ENCODE results near the gene IGFBP5. TPM values are rescaled to one million over a fixed set of nuclear protein-coding genes. Genes with fewer than 3 reads are reported as not detected.

Gene IGFBP5
- polyA plus RNA-seq, 1 experiment, result 3,867 TPM

GRCh38 chr2:216677439-216678097 is 17.8 kb downstream of the IGFBP5 start:
- DNase-seq (ENCODE audit: low read depth, low spot score), result no peak
- no peak for TF ChIP-seq CTCF (IDR thresholded peaks at IDR 0.05; ENCODE audit: low read depth, low read length)

GRCh38 chr2:216676630-216677029 is 18.7 kb downstream of the IGFBP5 start:
- POLR2A ChIA-PET, result no interaction called here
- CTCF ChIA-PET, result interaction anchor here (1.1 kb wide), 1 partner anchor 157 kb away, joined by 3 read pairs; no protein-coding TSS in a partner anchor

More at GRCh38 chr2:216677439-216678097, 17.8 kb downstream of the IGFBP5 start:
- ChIA-PET POLR2A (interaction anchor here (1.0 to 1.5 kb wide), 2 partner anchors 443 to 976 kb away, joined by 3 read pairs; no protein-coding TSS in a partner anchor), CTCF (no interaction called here)
- H3K27ac ChIP-seq (ENCODE audit: low read depth, low read length), result peak overlapping the region; percentile 40
- no peaks in the 10 kb centered on the region; the same call in 1 of the 2 replicates for H3K9me3 ChIP-seq (ENCODE audit: control insufficient read depth, insufficient read depth, low read length)
- no peak overlapping the region for H3K4me3 ChIP-seq (ENCODE audit: low read depth, low read length)
- no peaks in the 10 kb centered on the region for H3K27me3 ChIP-seq (ENCODE audit: control insufficient read depth, insufficient read depth, low read length)

GRCh38 chr2:216674376-216674775 is 21.0 kb downstream of the IGFBP5 start:
- H3K27me3 ChIP-seq (ENCODE audit: control insufficient read depth, insufficient read depth, low read length), result no peaks in the 10 kb centered on the region
- no peak for DNase-seq (ENCODE audit: low read depth, low spot score)
- TF ChIP-seq CTCF (IDR thresholded peaks at IDR 0.05; ENCODE audit: low read depth, low read length), result no peak
- no peaks in the 10 kb centered on the region; the same call in 1 of the 2 replicates for H3K9me3 ChIP-seq (ENCODE audit: control insufficient read depth, insufficient read depth, low read length)
- H3K4me3 ChIP-seq (ENCODE audit: low read depth, low read length), result no peak overlapping the region
- POLR2A ChIA-PET, result no interaction called here
- CTCF ChIA-PET, result interaction anchor here (0.5 kb wide), 1 partner anchor 876 kb away, joined by 3 read pairs; no protein-coding TSS in a partner anchor
- H3K27ac ChIP-seq (ENCODE audit: low read depth, low read length), result peak overlapping the region; percentile 65

More at GRCh38 chr2:216676630-216677029, 18.7 kb downstream of the IGFBP5 start:
- Histone ChIP-seq H3K27ac (ENCODE audit: low read depth, low read length) (peak overlapping the region; percentile 52), H3K9me3 (ENCODE audit: control insufficient read depth, insufficient read depth, low read length) (no peaks in the 10 kb centered on the region; the same call in 1 of the 2 replicates), H3K4me3 (ENCODE audit: low read depth, low read length) (no peak overlapping the region), H3K27me3 (ENCODE audit: control insufficient read depth, insufficient read depth, low read length) (no peaks in the 10 kb centered on the region)
- DNase-seq (ENCODE audit: low read depth, low spot score), result no peak
- TF ChIP-seq CTCF (IDR thresholded peaks at IDR 0.05; ENCODE audit: low read depth, low read length), result no peak

GRCh38 chr2:216673609-216674008 is 21.7 kb downstream of the IGFBP5 start:
- H3K27me3 ChIP-seq (ENCODE audit: control insufficient read depth, insufficient read depth, low read length), result no peaks in the 10 kb centered on the region
- TF ChIP-seq CTCF (IDR thresholded peaks at IDR 0.05; ENCODE audit: low read depth, low read length), result no peak
- no peak overlapping the region for H3K4me3 ChIP-seq (ENCODE audit: low read depth, low read length)
- ChIA-PET POLR2A (no interaction called here), CTCF (no interaction called here)
- peak overlapping the region; percentile 61 for H3K27ac ChIP-seq (ENCODE audit: low read depth, low read length)
- no peak for DNase-seq (ENCODE audit: low read depth, low spot score)
- no peaks in the 10 kb centered on the region; the same call in 1 of the 2 replicates for H3K9me3 ChIP-seq (ENCODE audit: control insufficient read depth, insufficient read depth, low read length)

- no peaks in the 10 kb centered on the region; the same call in 1 of the 2 replicates for H3K9me3 ChIP-seq (ENCODE audit: control insufficient read depth, insufficient read depth, low read length)
- no peak for DNase-seq (ENCODE audit: low read depth, low spot score)
- H3K27me3 ChIP-seq (ENCODE audit: control insufficient read depth, insufficient read depth, low read length), result no peaks in the 10 kb centered on the region
- no peak overlapping the region for H3K4me3 ChIP-seq (ENCODE audit: low read depth, low read length)
- peak overlapping the region; percentile 61 for H3K27ac ChIP-seq (ENCODE audit: low read depth, low read length)
- POLR2A ChIA-PET, result no interaction called here
- CTCF ChIA-PET, result no interaction called here
- TF ChIP-seq CTCF (IDR thresholded peaks at IDR 0.05; ENCODE audit: low read depth, low read length), result no peak
Measured at GRCh38 chr2:216673021-216673420, 22.3 kb downstream of the IGFBP5 start.
